Measurements from ENCODE around the gene DLG3.

DNA sequence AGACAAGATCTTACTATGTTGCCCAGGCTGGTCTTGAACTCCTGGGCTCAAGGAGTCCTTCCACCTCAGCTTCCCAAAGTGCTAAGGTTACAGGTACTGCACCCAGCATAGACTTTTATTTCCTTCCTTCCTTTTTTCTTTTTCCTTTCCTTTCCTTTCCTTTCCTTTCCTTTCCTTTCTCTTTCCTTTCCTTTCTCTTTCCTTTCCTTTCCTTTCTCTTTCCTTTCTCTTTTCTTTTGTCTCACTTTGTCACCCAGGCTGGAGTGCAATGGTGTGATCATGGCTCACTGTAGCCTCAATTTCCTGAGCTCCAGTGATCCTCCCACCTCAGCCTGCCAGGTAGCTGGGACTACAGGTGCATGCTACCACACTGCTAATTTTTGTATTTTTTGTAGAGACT lies 19.4 kb downstream of the DLG3 start:
- TF ChIP-seq RELA (CRISPR knock-in tag; IDR thresholded peaks at IDR 0.05; ENCODE audit: borderline replicate concordance): no peak
- TF ChIP-seq, protein P1, sequence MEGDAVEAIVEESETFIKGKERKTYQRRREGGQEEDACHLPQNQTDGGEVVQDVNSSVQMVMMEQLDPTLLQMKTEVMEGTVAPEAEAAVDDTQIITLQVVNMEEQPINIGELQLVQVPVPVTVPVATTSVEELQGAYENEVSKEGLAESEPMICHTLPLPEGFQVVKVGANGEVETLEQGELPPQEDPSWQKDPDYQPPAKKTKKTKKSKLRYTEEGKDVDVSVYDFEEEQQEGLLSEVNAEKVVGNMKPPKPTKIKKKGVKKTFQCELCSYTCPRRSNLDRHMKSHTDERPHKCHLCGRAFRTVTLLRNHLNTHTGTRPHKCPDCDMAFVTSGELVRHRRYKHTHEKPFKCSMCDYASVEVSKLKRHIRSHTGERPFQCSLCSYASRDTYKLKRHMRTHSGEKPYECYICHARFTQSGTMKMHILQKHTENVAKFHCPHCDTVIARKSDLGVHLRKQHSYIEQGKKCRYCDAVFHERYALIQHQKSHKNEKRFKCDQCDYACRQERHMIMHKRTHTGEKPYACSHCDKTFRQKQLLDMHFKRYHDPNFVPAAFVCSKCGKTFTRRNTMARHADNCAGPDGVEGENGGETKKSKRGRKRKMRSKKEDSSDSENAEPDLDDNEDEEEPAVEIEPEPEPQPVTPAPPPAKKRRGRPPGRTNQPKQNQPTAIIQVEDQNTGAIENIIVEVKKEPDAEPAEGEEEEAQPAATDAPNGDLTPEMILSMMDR (IDR thresholded peaks at IDR 0.05): no peak
- no peak for TF ChIP-seq NR3C1 (CRISPR knock-in tag; conservative IDR thresholded peaks at IDR 0.05; ENCODE audit: low read depth)
- TF ChIP-seq ATF2 (CRISPR knock-in tag; IDR thresholded peaks at IDR 0.05; ENCODE audit: borderline replicate concordance, low read depth): no peak
- no peak for TF ChIP-seq SP1 (CRISPR knock-in tag; conservative IDR thresholded peaks at IDR 0.05)

All from WTC11 (cell line).